Activated naive CD8-positive, alpha-beta T cell (primary cell): Measurements from ENCODE around the gene WASL.
"Not testable (repeated sequence)": the region's sequence is repeated elsewhere in the genome, so short reads cannot be mapped to it uniquely, and the experiment has no call there.

Source experiments
- H3K27ac Mint-ChIP-seq: one replicate; pipeline ENCODE4 v1.8.0; 2021; ENCODE audit warnings: mixed read lengths
- H3K27me3 Mint-ChIP-seq: one replicate; pipeline ENCODE4 v1.8.0; 2021; ENCODE audit warnings: mixed read lengths
- H3K36me3 Mint-ChIP-seq: one replicate; pipeline ENCODE4 v1.8.0; 2021; ENCODE audit warnings: mixed read lengths
- H3K4me1 Mint-ChIP-seq: one replicate; pipeline ENCODE4 v1.8.0; 2021; ENCODE audit warnings: low read depth, mixed read lengths
- H3K4me3 Mint-ChIP-seq: one replicate; pipeline ENCODE4 v1.8.0; 2021; ENCODE audit warnings: mild to moderate bottlenecking, mixed read lengths
- H3K9me3 Mint-ChIP-seq: one replicate; pipeline ENCODE4 v1.8.0; 2021; ENCODE audit warnings: low read depth, mixed read lengths

Gene WASL

GRCh38 chr7:123748734-123749536 is at the start of gene WASL:
WASL (minus strand) TSS chr7:123749003; CDS start chr7:123748734, 269 bp downstream.
- Mint-ChIP-seq H3K4me1 (peaks cover 61% of the 10 kb centered on the region), H3K4me3 (peak within 1 kb of the TSS; percentile 98), H3K27me3 (no peaks in the 10 kb centered on the region), H3K36me3 (no peaks in the 10 kb centered on the region), H3K27ac (peak within 1 kb of the TSS; percentile 95), H3K9me3 (no peaks in the 10 kb centered on the region)

GRCh38 chr7:123797673-123798531 is 49.1 kb upstream of the WASL start:
- H3K36me3 Mint-ChIP-seq, result no peaks in the 10 kb centered on the region
- no peak overlapping the region for H3K27ac Mint-ChIP-seq
- no peaks in the 10 kb centered on the region for H3K27me3 Mint-ChIP-seq
- H3K9me3 Mint-ChIP-seq, result no peaks in the 10 kb centered on the region
- H3K4me1 Mint-ChIP-seq, result no peaks in the 10 kb centered on the region
- no peak overlapping the region for H3K4me3 Mint-ChIP-seq

- H3K27me3 Mint-ChIP-seq, result no peaks in the 10 kb centered on the region
- H3K4me1 Mint-ChIP-seq, result no peaks in the 10 kb centered on the region
- no peak overlapping the region for H3K4me3 Mint-ChIP-seq
- no peak overlapping the region for H3K27ac Mint-ChIP-seq
- no peaks in the 10 kb centered on the region for H3K36me3 Mint-ChIP-seq
- no peaks in the 10 kb centered on the region for H3K9me3 Mint-ChIP-seq
Measured at GRCh38 chr7:123796568-123796967, 47.8 kb upstream of the WASL start.

- Mint-ChIP-seq H3K27ac (no peak overlapping the region), H3K4me3 (no peak overlapping the region), H3K36me3 (no peaks in the 10 kb centered on the region), H3K9me3 (no peaks in the 10 kb centered on the region), H3K4me1 (no peaks in the 10 kb centered on the region), H3K27me3 (no peaks in the 10 kb centered on the region)
Measured at GRCh38 chr7:123795917-123796316, 47.1 kb upstream of the WASL start.

- not testable (repeated sequence) for H3K4me3 Mint-ChIP-seq, H3K4me1 Mint-ChIP-seq, H3K36me3 Mint-ChIP-seq, H3K9me3 Mint-ChIP-seq, H3K27me3 Mint-ChIP-seq, H3K27ac Mint-ChIP-seq
Measured at GRCh38 chr7:123795116-123795515, 46.3 kb upstream of the WASL start.

GRCh38 chr7:123792547-123792946 is 43.7 kb upstream of the WASL start:
- Mint-ChIP-seq H3K27me3 (peaks cover 2% of the 10 kb centered on the region), H3K4me3 (no peak overlapping the region), H3K9me3 (no peaks in the 10 kb centered on the region), H3K36me3 (no peaks in the 10 kb centered on the region), H3K27ac (no peak overlapping the region), H3K4me1 (no peaks in the 10 kb centered on the region)

GRCh38 chr7:123791001-123791400 is 42.2 kb upstream of the WASL start:
- H3K27me3 Mint-ChIP-seq, result peaks cover 2% of the 10 kb centered on the region

GRCh38 chr7:123789817-123790216 is 41.0 kb upstream of the WASL start:
- no peaks in the 10 kb centered on the region for H3K36me3 Mint-ChIP-seq
- no peak overlapping the region for H3K4me3 Mint-ChIP-seq
- H3K27me3 Mint-ChIP-seq, result peaks cover 2% of the 10 kb centered on the region
- no peaks in the 10 kb centered on the region for H3K4me1 Mint-ChIP-seq
- no peaks in the 10 kb centered on the region for H3K9me3 Mint-ChIP-seq
- H3K27ac Mint-ChIP-seq, result no peak overlapping the region

More at GRCh38 chr7:123791001-123791400, 42.2 kb upstream of the WASL start:
- H3K27ac Mint-ChIP-seq, result no peak overlapping the region
- no peaks in the 10 kb centered on the region for H3K36me3 Mint-ChIP-seq
- no peaks in the 10 kb centered on the region for H3K4me1 Mint-ChIP-seq
- no peaks in the 10 kb centered on the region for H3K9me3 Mint-ChIP-seq
- no peak overlapping the region for H3K4me3 Mint-ChIP-seq

- Mint-ChIP-seq H3K4me1 (no peaks in the 10 kb centered on the region), H3K4me3 (no peak overlapping the region), H3K9me3 (no peaks in the 10 kb centered on the region), H3K27me3 (peaks cover 2% of the 10 kb centered on the region), H3K36me3 (no peaks in the 10 kb centered on the region), H3K27ac (no peak overlapping the region)
Measured at GRCh38 chr7:123789206-123789784, 40.5 kb upstream of the WASL start.

GRCh38 chr7:123788584-123788983 is 39.8 kb upstream of the WASL start:
- no peaks in the 10 kb centered on the region for H3K36me3 Mint-ChIP-seq
- no peak overlapping the region for H3K4me3 Mint-ChIP-seq
- H3K27me3 Mint-ChIP-seq, result peaks cover 2% of the 10 kb centered on the region
- no peaks in the 10 kb centered on the region for H3K4me1 Mint-ChIP-seq
- H3K27ac Mint-ChIP-seq, result no peak overlapping the region
- no peaks in the 10 kb centered on the region for H3K9me3 Mint-ChIP-seq

- H3K27me3 Mint-ChIP-seq, result peaks cover 5% of the 10 kb centered on the region
- no peak overlapping the region for H3K4me3 Mint-ChIP-seq
- H3K4me1 Mint-ChIP-seq, result no peaks in the 10 kb centered on the region
- no peaks in the 10 kb centered on the region for H3K36me3 Mint-ChIP-seq
- H3K9me3 Mint-ChIP-seq, result no peaks in the 10 kb centered on the region
- H3K27ac Mint-ChIP-seq, result no peak overlapping the region
Measured at GRCh38 chr7:123787220-123788007, 38.6 kb upstream of the WASL start.

GRCh38 chr7:123784263-123784662 is 35.5 kb upstream of the WASL start:
- Mint-ChIP-seq H3K4me3 (no peak overlapping the region), H3K27me3 (peaks cover 7% of the 10 kb centered on the region), H3K36me3 (no peaks in the 10 kb centered on the region), H3K27ac (no peak overlapping the region), H3K9me3 (no peaks in the 10 kb centered on the region), H3K4me1 (no peaks in the 10 kb centered on the region)

- H3K36me3 Mint-ChIP-seq, result no peaks in the 10 kb centered on the region
- no peak overlapping the region for H3K4me3 Mint-ChIP-seq
- H3K4me1 Mint-ChIP-seq, result no peaks in the 10 kb centered on the region
- H3K9me3 Mint-ChIP-seq, result no peaks in the 10 kb centered on the region
- no peak overlapping the region for H3K27ac Mint-ChIP-seq
- H3K27me3 Mint-ChIP-seq, result peaks cover 5% of the 10 kb centered on the region
Measured at GRCh38 chr7:123783820-123784219, 35.0 kb upstream of the WASL start.

GRCh38 chr7:123782071-123782798 is 33.4 kb upstream of the WASL start:
- Mint-ChIP-seq H3K9me3 (no peaks in the 10 kb centered on the region), H3K4me3 (no peak overlapping the region), H3K36me3 (no peaks in the 10 kb centered on the region), H3K27ac (no peak overlapping the region), H3K4me1 (no peaks in the 10 kb centered on the region), H3K27me3 (peaks cover 7% of the 10 kb centered on the region)
